ENCODE results near the gene ARHGEF28.

ARHGEF28 gene

GRCh38 chr5:73944581-73944980 is 318.6 kb downstream of the ARHGEF28 start:
- DNase-seq = no peak

- no peak for DNase-seq
Measured at GRCh38 chr5:73945505-73945904, 319.5 kb downstream of the ARHGEF28 start.

GRCh38 chr5:73946278-73946677 is 320.3 kb downstream of the ARHGEF28 start:
- DNase-seq = no peak

DNA sequence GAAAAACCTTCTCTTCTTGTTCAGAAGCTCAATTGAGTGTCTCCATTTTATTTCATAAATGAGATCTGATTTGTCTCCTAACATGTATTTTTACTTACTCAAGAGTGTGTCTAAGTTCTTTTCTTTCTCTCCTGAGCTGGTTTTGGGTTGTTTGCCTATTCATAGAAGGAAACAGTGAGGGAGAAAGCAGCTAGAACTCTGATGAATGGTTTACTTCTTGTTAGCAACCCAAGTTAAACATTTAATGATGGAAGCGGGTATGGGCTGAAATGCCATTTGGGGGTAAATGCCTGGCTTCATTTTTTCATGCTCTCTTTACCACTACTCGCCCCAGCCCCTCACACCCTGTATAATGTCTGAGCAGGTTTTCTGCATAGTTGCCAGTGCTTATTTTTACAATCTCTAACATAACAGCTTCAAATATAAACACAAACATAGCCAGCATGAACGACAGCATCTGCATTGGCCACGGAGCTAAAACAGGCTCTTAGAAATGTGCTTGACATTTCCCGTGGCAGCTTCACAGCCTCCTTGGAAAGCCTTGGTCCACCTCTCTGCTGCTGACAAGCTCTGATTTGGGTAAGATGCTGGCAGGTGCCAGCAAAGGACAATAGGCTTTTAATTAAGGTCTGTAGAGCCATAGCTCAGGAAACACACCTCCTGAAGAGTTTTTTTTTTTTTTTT is 321.1 kb downstream of the ARHGEF28 start:
- no peak for DNase-seq

DNA sequence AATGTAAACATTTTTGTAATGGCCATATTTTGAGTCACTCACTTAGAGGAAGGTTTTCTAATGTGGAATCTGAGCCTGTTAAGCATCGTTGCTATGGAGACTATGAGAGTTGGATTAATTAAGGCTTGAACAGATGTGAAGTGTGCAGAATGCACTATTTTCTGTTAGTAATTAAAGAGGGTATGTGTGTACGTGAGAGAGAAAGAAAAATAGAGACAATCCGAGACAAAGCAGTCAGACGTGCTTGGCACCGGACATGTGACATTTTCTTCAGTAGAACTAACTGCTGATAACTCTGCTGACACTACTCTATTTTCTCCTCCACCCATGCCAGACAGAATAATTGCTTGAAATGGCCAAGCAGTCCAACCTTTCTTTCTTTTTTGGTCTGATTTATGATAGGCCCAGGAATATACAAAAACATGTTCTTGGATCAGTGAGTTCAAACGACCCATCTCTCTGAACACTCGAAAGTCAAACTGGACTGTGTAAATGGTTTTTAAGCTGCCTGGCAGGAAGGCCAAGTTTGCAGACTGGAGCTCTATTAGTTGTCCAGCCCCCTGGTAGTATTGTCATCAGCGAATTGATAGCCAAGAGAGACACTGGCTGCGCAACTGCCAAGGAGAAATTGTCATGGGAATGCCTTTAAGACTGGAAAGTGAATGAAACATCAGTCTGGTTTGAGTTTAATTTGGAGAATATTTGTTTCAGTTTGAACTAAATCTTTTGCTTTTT is 322.1 kb downstream of the ARHGEF28 start:
- no peak for DNase-seq

DNA sequence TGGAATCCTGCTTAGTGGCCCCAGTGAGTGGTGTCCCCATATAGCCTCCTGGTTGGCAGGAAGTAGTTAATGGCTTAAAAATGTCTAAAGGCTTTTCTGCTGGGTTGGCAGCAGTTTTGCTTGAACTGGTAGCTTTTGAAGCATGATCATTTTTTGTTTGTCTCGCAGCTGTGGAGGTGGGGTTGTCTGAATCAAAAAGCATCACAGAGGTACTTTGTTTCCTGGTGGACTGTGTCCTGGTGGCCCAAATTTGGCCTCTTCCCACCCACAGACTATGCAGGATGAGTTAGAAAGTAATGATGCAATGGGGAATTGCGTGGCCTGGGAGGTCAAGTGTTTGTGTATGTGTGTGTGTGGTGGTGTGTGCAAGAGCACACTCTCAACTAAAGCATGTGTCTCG is 322.7 kb downstream of the ARHGEF28 start:
- no peak for DNase-seq

GRCh38 chr5:73950441-73950873 is 324.5 kb downstream of the ARHGEF28 start:
- no peak for DNase-seq

GRCh38 chr5:73950912-73951430 is 325.0 kb downstream of the ARHGEF28 start:
- DNase-seq = no peak

GRCh38 chr5:73952872-73953271 is 326.9 kb downstream of the ARHGEF28 start:
- DNase-seq = no peak

GRCh38 chr5:73954381-73954780 is 328.4 kb downstream of the ARHGEF28 start:
- DNase-seq = no peak

- no peak for DNase-seq
Measured at GRCh38 chr5:73955271-73955846, 329.4 kb downstream of the ARHGEF28 start.

- no peak for DNase-seq
Measured at GRCh38 chr5:73957397-73958001, 331.5 kb downstream of the ARHGEF28 start.

DNA sequence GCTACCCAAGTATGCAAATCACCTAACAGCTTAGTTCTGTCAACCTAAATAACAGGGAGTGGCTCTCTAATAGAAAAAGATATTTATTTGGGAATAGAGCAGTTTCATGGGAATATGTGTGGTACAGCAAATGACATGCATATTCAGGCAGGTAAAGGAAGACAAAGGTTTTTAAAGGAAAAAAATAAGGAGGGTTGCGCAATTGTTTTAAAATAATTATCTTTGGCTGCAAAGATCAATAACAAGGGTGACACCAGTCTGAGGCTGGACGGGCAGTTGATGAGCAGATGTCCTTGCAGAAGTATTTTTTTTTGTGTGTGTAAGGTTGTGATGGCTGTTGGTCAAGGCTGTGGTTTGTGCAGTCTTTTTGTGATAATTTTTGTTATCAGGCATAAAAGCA is 332.0 kb downstream of the ARHGEF28 start:
- no peak for DNase-seq

GRCh38 chr5:73960023-73960422 is 334.0 kb downstream of the ARHGEF28 start:
- no peak for DNase-seq

DNA sequence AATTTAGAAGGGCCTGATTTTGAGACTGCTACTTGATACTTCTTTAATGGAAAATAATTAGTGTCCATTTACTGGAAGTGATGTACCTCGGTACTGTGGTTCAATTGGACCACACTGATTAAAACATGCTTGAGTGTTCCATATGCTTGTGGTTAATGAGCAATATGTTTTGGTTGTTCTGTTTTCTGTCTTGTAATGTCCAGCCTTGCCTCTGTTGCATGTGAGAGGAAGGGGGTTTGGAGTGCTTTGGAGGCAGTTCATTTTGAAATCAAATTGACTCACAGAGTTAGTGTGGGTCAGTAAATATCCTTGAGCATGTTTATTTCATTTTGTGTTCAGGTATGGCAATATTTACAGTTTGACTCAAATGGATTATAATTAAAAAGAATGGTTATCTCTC is 334.4 kb downstream of the ARHGEF28 start:
- no peak for DNase-seq

DNA sequence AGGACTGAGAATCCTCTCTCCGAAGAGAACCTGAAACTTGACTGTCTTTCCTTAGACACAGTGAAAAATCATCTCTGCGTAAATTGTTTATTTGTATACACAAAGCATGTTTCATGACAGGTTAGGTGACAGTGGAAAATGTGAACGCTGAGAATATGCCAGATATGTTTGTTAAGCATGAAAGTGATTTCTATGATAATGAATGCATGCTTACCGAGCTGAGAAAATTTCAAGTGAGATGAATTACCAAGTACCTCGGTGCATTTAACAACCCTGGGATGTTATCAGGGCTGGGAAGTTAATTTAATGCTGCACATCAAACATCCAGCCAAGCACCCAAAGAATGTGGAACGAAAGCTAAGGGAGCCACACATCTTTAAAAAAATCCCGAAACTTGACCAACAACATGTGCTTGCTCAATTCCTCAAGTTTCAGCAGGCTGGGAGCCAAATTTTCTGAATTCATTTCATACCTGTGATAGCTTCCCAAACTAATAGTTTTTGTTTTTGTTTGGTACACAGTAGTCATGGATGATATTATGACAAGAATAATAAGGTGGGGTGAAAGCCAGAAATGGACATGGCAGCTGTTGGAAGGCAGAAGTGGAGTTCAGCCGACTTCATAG is 336.9 kb downstream of the ARHGEF28 start:
- no peak for DNase-seq

- no peak for DNase-seq
Measured at GRCh38 chr5:73964352-73964865, 338.4 kb downstream of the ARHGEF28 start.

GRCh38 chr5:73966451-73966850 is 340.5 kb downstream of the ARHGEF28 start:
- no peak for DNase-seq

DNA sequence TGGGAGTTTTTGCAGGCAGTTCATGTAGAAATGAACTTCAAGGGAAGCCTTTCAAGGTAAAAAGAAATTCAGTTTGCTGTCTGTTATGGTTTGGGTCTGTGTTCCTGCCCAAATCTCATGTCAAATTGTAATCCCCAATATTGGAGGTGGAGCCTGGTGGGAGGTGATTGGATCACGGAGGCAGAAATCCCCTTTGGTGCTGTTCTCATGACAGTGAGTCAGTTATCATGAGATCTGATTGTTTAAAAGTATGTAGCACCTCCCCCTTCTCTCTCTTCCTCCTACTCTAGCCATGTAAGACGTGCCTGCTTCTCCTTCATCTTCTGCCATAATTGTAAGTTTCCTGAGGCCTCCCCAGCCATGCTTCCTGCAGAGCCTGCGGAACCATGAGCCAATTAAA is 341.4 kb downstream of the ARHGEF28 start:
- DNase-seq = no peak

DNA sequence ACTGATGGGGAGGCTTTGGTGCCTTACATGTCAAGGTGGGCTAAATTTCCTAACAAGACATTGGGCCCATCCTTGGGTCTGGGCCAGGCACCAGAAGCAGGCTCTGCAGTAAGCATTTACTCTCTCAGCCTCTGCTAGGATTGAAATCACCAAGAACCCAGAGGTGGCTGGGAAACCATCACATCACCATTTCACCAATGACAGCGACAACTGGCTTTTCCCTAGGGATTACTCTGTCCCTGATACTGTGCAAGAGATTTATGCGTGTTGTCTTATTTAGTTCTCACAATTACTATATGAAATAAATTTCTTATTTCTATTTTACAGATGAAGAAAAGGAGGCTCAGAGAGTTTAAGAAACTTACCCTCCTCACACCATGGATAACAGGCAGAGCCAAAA is 342.2 kb downstream of the ARHGEF28 start:
- no peak for DNase-seq

DNA sequence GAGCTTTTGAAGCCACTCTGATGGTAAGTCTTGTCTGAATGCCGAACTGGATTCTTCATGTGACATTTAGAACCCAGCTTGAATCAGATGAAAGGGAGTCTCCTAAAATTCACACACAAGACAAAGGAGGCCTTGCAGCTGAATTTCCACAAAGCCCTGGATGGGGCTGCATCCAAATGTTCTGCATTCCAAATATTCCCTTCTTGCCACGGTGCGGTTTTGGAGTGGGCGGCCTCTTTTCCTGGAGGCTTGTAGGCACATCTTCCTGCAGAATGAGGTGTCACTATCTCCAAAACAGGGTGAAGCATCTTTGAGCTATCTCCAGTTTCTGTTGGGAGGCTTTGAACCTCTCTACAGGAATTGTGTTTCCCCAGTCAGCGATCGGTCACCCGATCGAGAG is 342.7 kb downstream of the ARHGEF28 start:
- DNase-seq = no peak

GRCh38 chr5:73969195-73970036 is 343.4 kb downstream of the ARHGEF28 start:
- no peak for DNase-seq

Data from cortex of kidney (tissue), 1 donor.